Lung (tissue), 12 donors: Measurements from ENCODE around the gene MT1H. TPM values are rescaled to one million over a fixed set of nuclear protein-coding genes. Genes with fewer than 3 reads are reported as not detected.

Source experiments
- ATAC-seq: fragments of 200-7000 bp; cut with Tn5 transposase; one replicate; pipeline ENCODE4 v1.9.1; 2020; ENCODE audit warnings: moderate number of reproducible peaks; ENCODE audit not compliant: insufficient read depth, low FRiP score
- DNase-seq, 3 donors: peaks; one replicate each; pipeline ENCODE4 v3.0.0-alpha.2; 2013 to 2017
- H3K27ac ChIP-seq, 2 donors: one replicate each; pipeline ENCODE4 v1.5.1; 2013; ENCODE audit warnings: mild to moderate bottlenecking in 2 of 2, moderate library complexity in 2 of 2, control low read depth in 1 of 2, inconsistent platforms in 1 of 2, low read depth in 1 of 2, low read length in 1 of 2
- H3K27me3 ChIP-seq, 3 donors: one replicate each; pipeline ENCODE4 v1.5.1; 2013; ENCODE audit warnings: low read length in 2 of 3; ENCODE audit not compliant: control insufficient read depth in 3 of 3, insufficient read depth in 3 of 3
- H3K36me3 ChIP-seq, 4 donors: one replicate each; pipeline ENCODE4 v1.5.1; 2013; ENCODE audit warnings: low read length in 4 of 4, mild to moderate bottlenecking in 1 of 4, moderate library complexity in 1 of 4; ENCODE audit not compliant: control insufficient read depth in 4 of 4, insufficient read depth in 4 of 4
- H3K4me1 ChIP-seq, 5 donors: one replicate each; pipeline ENCODE4 v1.5.1; 2013; ENCODE audit warnings: low read length in 5 of 5, mild to moderate bottlenecking in 2 of 5, moderate library complexity in 1 of 5; ENCODE audit not compliant: control insufficient read depth in 5 of 5, insufficient read depth in 5 of 5
- H3K4me3 ChIP-seq: one replicate; pipeline ENCODE4 v1.5.1; 2013; ENCODE audit warnings: mild to moderate bottlenecking, control low read depth, moderate library complexity
- H3K9ac ChIP-seq, 2 donors: one replicate each; pipeline ENCODE4 v1.5.1; 2013; ENCODE audit warnings: low read length in 2 of 2, control low read depth in 1 of 2; ENCODE audit not compliant: insufficient read depth in 1 of 2
- H3K9me3 ChIP-seq, 4 donors: one replicate each; pipeline ENCODE4 v1.5.1; 2013; ENCODE audit warnings: low read length in 3 of 4, mild to moderate bottlenecking in 1 of 4, moderate library complexity in 1 of 4; ENCODE audit not compliant: control insufficient read depth in 4 of 4, insufficient read depth in 3 of 4
- CTCF ChIP-seq: IDR thresholded peaks from 2 replicates; pipeline ENCODE4 v1.5.1; 2012; ENCODE audit warnings: mild to moderate bottlenecking; ENCODE audit errors: control extremely low read depth, extremely low read depth
- WGBS, 2 donors: extraction: QIAGEN DNeasy Blood & Tissue Kit; methylation state at CpG; one replicate each; pipeline ENCODE4 v1.1.7; 2013; 5-methylcytosine and 5-hydroxymethylcytosine counted together
- polyA plus RNA-seq, 2 donors: library from polyadenylated mRNA; stranded (reverse); fragments of 200-250 nt; gene quantifications; one replicate each; pipeline ENCODE4 v1.2.1, GENCODE V29; 2013
- total RNA-seq, 2 donors: library from RNA; depleted of rRNA in 1 of 2; stranded (reverse); fragments of >200 nt in 1 of 2; gene quantifications; one replicate each; pipeline ENCODE4 v1.2.1, GENCODE V29; 2014 to 2021
- donor health status: control.
- donor health status: control.
- donor health status: Bipolar disorder and iron deficiency.
- donor health status: healthy.
- donor health status: DM: yes; HTN: yes; CAD: no.

Gene MT1H
- total and polyA plus RNA-seq, 4 donors = 1.9 to 10.3 (median 4.4) TPM; not detected in 1

- ATAC-seq (no peak), DNase-seq (no peak)
- Histone ChIP-seq H3K36me3 (no peaks in the 10 kb centered on the region), H3K9ac (no peak overlapping the region), H3K4me1 (peaks cover 0 to 13% (median 0%) of the 10 kb centered on the region in 5 donors), H3K27ac (peak overlapping the region; percentile 91 to 94), H3K9me3 (peaks cover 0 to 1% (median 0%) of the 10 kb centered on the region in 4 donors), H3K27me3 (peaks cover 0 to 34% (median 22%) of the 10 kb centered on the region in 3 donors), H3K4me3 (peak overlapping the region; percentile 55)
- 52 to 61% methylated on average over 7 of the region's 7 CpGs for WGBS, 2 donors
- no peak for TF ChIP-seq CTCF
Measured at GRCh38 chr16:56626685-56627084, 42.9 kb upstream of the MT1H start.

GRCh38 chr16:56628486-56629350 lies 40.9 kb upstream of the MT1H start:
- Histone ChIP-seq H3K4me1 (peaks cover 0 to 21% (median 0%) of the 10 kb centered on the region in 5 donors), H3K9ac (no peak overlapping the region), H3K9me3 (peaks cover 0 to 1% (median 0%) of the 10 kb centered on the region in 4 donors), H3K27ac (peak overlapping the region in 1 of 2 donors; percentile 3), H3K36me3 (no peaks in the 10 kb centered on the region), H3K4me3 (no peak overlapping the region), H3K27me3 (peaks cover 0 to 51% (median 36%) of the 10 kb centered on the region in 3 donors)
- DNase-seq (no peak), ATAC-seq (no peak)
- WGBS, 2 donors = 76 to 79% methylated on average over 9 of the region's 9 CpGs
- no peak for TF ChIP-seq CTCF

GRCh38 chr16:56629531-56629930 lies 40.1 kb upstream of the MT1H start:
- TF ChIP-seq CTCF = no peak
- no peak overlapping the region for H3K9ac ChIP-seq
- H3K27me3 ChIP-seq = peaks cover 0 to 56% (median 44%) of the 10 kb centered on the region in 3 donors
- no peak for DNase-seq
- H3K27ac ChIP-seq = no peak overlapping the region
- peaks cover 0 to 1% (median 0%) of the 10 kb centered on the region in 4 donors for H3K9me3 ChIP-seq
- H3K4me3 ChIP-seq = no peak overlapping the region
- no peak for ATAC-seq
- H3K36me3 ChIP-seq = no peaks in the 10 kb centered on the region
- 90 to 91% methylated on average over 3 of the region's 3 CpGs for WGBS, 2 donors
- peaks cover 0 to 21% (median 0%) of the 10 kb centered on the region in 5 donors for H3K4me1 ChIP-seq
